HFFc6 (cell line): ENCODE results near the gene CCDC40. TPM values are rescaled to one million over a fixed set of nuclear protein-coding genes. Genes with fewer than 3 reads are reported as not detected.

ENCODE experiments used
- DNase-seq: peaks from one replicate; pipeline ENCODE4 v3.0.0-alpha.2; 2018
- H3K27ac Mint-ChIP-seq: 2 replicates; pipeline ENCODE4 v1.8.0; 2020; ENCODE audit warnings: mild to moderate bottlenecking, mixed read lengths
- H3K27me3 Mint-ChIP-seq: 2 replicates; pipeline ENCODE4 v1.8.0; 2021; ENCODE audit warnings: mild to moderate bottlenecking, moderate library complexity, mixed read lengths; ENCODE audit not compliant: insufficient read depth
- H3K36me3 Mint-ChIP-seq: 2 replicates; pipeline ENCODE4 v1.8.0; 2021; ENCODE audit warnings: low read depth, mixed read lengths
- H3K4me1 Mint-ChIP-seq: 2 replicates; pipeline ENCODE4 v1.8.0; 2020; ENCODE audit warnings: low read depth, mixed read lengths
- H3K4me3 Mint-ChIP-seq: 2 replicates; pipeline ENCODE4 v1.8.0; 2020; ENCODE audit warnings: mild to moderate bottlenecking, moderate library complexity, mixed read lengths
- H3K9me3 Mint-ChIP-seq: 2 replicates; pipeline ENCODE4 v1.8.0; 2020; ENCODE audit warnings: mild to moderate bottlenecking, mixed read lengths
- total RNA-seq, 6 experiments: library from RNA; stranded (reverse); fragmentation: NEBNext Ultra II Directional; extraction: Animal tissue kit (Norgen Biotek cat#: 25700); gene quantifications; 2 replicates in 1 of 6; 3 replicates in 5 of 6; pipeline ENCODE4 v1.2.3, GENCODE V29; 2021
- TF ChIP-seq, protein P1 (sequence below): fragments of 200-600 bp; sonication (generic); IDR thresholded peaks from 2 replicates; pipeline ENCODE4 v1.5.0; 2021; ENCODE audit warnings: antibody characterized with exemption, mild to moderate bottlenecking

Gene CCDC40
- total RNA-seq, 6 experiments from 2014 or later, result 1.7 to 3.2 (median 2.1) TPM

DNA sequence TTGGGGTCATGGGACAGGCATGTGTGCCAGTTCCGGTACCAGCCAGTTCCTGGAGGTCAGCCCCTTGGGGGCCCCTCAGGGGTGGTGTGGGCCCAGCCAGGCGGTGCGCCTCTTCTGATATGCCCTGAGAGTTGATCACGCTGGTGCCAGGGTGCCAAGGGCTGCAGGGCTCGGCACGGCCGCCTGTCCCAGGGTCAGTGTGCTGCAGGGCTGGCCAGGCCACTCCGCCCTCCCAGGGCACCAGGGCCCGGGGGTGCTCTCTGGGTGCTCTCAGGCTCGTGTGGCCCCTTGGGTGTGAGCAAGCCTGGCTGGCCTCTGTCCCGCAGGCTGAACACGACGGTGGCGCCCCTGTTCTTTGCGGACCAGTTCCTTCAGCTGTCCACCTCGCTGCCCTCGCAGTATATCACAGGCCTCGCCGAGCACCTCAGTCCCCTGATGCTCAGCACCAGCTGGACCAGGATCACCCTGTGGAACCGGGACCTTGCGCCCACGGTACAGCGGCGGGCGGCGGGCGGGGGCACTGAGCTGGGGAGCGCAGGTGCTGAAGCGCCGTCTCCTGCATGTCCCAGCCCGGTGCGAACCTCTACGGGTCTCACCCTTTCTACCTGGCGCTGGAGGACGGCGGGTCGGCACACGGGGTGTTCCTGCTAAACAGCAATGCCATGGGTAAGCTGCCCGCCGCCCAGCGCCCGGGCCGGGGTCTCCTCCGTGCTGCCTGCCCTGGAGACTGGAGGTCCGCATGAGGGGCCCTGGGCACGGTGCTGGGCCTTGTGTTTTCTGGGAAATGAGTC is 71.0 kb downstream of the CCDC40 start:
- no peaks in the 10 kb centered on the region for H3K9me3 Mint-ChIP-seq
- H3K36me3 Mint-ChIP-seq, result no peaks in the 10 kb centered on the region
- H3K27ac Mint-ChIP-seq, result no peak overlapping the region
- DNase-seq, result no peak
- peaks cover 4% of the 10 kb centered on the region for H3K4me1 Mint-ChIP-seq
- TF ChIP-seq, protein P1, sequence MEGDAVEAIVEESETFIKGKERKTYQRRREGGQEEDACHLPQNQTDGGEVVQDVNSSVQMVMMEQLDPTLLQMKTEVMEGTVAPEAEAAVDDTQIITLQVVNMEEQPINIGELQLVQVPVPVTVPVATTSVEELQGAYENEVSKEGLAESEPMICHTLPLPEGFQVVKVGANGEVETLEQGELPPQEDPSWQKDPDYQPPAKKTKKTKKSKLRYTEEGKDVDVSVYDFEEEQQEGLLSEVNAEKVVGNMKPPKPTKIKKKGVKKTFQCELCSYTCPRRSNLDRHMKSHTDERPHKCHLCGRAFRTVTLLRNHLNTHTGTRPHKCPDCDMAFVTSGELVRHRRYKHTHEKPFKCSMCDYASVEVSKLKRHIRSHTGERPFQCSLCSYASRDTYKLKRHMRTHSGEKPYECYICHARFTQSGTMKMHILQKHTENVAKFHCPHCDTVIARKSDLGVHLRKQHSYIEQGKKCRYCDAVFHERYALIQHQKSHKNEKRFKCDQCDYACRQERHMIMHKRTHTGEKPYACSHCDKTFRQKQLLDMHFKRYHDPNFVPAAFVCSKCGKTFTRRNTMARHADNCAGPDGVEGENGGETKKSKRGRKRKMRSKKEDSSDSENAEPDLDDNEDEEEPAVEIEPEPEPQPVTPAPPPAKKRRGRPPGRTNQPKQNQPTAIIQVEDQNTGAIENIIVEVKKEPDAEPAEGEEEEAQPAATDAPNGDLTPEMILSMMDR, result no peak
- no peak overlapping the region for H3K4me3 Mint-ChIP-seq
- no peaks in the 10 kb centered on the region; the same call in none of the 2 replicates for H3K27me3 Mint-ChIP-seq

DNA sequence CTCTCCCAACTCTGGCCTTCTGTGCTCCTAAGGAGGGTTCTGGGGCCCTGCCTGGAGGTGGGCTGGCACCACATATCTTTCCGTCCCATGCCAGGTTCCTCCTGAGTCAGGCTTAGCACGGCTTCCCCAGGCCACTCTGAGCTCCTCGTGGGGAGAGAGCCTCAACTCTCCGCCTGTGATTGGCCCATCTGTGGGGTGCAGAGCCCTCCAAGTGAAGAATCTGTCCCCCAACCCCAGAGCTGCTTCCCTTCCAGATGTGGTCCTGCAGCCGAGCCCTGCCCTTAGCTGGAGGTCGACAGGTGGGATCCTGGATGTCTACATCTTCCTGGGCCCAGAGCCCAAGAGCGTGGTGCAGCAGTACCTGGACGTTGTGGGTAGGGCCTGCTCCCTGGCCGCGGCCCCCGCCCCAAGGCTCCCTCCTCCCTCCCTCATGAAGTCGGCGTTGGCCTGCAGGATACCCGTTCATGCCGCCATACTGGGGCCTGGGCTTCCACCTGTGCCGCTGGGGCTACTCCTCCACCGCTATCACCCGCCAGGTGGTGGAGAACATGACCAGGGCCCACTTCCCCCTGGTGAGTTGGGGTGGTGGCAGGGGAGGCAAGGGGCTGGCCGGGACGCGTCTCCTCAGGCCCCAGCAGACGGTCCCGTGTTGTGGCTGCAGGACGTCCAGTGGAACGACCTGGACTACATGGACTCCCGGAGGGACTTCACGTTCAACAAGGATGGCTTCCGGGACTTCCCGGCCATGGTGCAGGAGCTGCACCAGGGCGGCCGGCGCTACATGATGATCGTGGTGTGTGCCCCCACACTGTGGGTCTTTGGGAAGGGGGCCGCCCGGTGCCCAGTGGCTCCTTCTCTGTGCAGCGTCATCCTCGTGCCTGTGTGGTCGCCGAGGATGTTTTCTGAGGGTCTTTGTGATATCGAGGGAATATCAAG is 71.9 kb downstream of the CCDC40 start:
- H3K4me1 Mint-ChIP-seq, result no peaks in the 10 kb centered on the region
- H3K9me3 Mint-ChIP-seq, result no peaks in the 10 kb centered on the region
- TF ChIP-seq, protein P1, result no peak
- H3K27ac Mint-ChIP-seq, result no peak overlapping the region
- H3K4me3 Mint-ChIP-seq, result no peak overlapping the region
- no peaks in the 10 kb centered on the region for H3K36me3 Mint-ChIP-seq
- H3K27me3 Mint-ChIP-seq, result no peaks in the 10 kb centered on the region; the same call in none of the 2 replicates
- DNase-seq, result no peak

DNA sequence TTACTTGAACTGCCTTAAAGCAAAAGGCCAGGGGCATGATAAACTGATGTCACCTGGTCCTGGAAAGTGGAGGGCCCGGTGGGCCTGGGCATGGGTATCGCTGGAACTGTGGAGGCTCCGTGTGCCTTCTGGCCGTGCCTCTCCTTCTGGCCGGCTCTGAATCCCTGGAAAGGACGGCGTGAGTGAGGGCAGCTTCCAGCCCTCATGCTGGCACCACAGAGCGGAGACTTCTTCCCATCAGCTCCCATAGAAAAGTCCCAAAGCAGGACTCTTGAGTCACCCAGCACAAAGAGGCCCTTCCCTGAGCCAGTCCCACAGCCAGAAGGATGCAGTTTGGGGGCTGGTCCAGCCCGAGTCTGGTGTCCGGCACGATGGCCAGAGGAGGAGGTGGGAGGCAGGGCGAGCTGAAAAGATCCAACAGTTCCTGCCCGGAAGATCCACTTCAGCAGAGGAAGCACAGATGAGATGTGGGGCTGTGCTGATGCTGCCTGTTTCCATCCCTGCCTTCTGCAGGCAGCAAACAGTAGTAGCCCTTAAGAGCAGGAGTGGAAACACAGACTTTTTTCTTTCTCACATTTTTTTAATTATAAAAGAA is 72.7 kb downstream of the CCDC40 start:
- Mint-ChIP-seq H3K9me3 (no peaks in the 10 kb centered on the region), H3K4me1 (no peaks in the 10 kb centered on the region), H3K4me3 (no peak overlapping the region), H3K27me3 (no peaks in the 10 kb centered on the region; the same call in none of the 2 replicates), H3K36me3 (no peaks in the 10 kb centered on the region), H3K27ac (no peak overlapping the region)
- DNase-seq, result no peak
- TF ChIP-seq, protein P1, result no peak

DNA sequence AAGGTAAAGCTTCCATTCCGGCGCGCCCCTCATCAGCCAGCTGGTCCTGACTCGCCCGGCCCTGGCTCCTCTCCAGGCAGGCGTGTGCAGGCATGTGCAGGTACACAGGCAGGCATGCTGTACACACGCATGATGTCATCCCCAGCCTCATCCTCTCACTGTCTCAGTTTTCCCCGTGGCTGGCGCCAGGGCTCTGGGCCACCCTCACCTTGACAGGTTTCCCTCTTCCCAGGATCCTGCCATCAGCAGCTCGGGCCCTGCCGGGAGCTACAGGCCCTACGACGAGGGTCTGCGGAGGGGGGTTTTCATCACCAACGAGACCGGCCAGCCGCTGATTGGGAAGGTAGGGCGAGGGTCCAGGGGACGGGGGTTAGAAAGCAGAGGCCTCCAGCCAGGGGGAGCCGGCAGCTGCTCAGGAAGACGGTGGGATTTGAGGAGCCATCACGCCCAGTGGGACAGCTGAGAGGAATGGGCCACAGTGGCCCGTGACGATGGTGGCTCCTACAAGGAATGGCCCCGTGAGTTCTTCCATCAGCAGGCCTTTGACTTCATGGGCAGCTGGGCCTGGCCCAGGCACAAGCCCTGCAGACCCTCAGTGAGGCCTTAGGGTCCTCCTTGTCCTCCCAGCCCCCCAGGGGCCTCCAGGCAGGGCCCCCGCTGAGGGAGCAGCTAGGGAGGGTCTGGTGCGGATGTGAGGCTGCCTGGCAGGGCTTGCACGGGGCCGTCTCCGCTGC is 73.4 kb downstream of the CCDC40 start:
- DNase-seq, result no peak
- Mint-ChIP-seq H3K27me3 (no peaks in the 10 kb centered on the region; the same call in none of the 2 replicates), H3K9me3 (peaks cover 2% of the 10 kb centered on the region; the same call in 1 of the 2 replicates), H3K4me3 (no peak overlapping the region), H3K27ac (no peak overlapping the region), H3K36me3 (0 out of 2 replicates have a peak, but pooled peaks cover under 1% of the 10 kb centered on the region), H3K4me1 (no peaks in the 10 kb centered on the region)
- TF ChIP-seq, protein P1, result no peak

DNA sequence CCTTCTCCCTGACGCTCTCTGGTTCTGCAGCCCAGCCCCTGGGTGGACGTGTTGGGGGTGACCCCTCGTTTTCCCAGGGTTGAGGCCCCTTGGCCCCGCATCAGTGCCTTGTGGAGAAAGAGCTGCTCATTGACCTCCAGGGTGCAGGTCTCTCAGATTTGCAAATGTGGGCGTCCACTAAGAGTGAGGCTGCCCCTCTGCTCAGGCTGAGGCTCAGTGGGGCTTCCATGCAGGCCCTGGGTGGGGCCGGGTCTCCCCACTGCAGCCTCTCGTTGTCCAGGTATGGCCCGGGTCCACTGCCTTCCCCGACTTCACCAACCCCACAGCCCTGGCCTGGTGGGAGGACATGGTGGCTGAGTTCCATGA is 74.0 kb downstream of the CCDC40 start:
- H3K4me3 Mint-ChIP-seq, result no peak overlapping the region
- H3K9me3 Mint-ChIP-seq, result peaks cover 6% of the 10 kb centered on the region; the same call in 1 of the 2 replicates
- 0 out of 2 replicates have a peak, but pooled peaks cover 6% of the 10 kb centered on the region for H3K36me3 Mint-ChIP-seq
- no peaks in the 10 kb centered on the region for H3K4me1 Mint-ChIP-seq
- no peak for DNase-seq
- H3K27ac Mint-ChIP-seq, result no peak overlapping the region
- no peaks in the 10 kb centered on the region; the same call in none of the 2 replicates for H3K27me3 Mint-ChIP-seq
- TF ChIP-seq, protein P1, result no peak
